OCI-LY7 (cell line): Measurements from ENCODE around the gene CYP4V2.

Source experiments
- EZH2phosphoT487 ChIP-seq: fragments of 200-600 bp; sonication (generic); IDR thresholded peaks from 2 replicates; pipeline ENCODE4 v1.6.1; 2018; ENCODE audit warnings: low read depth, borderline replicate concordance, mild to moderate bottlenecking, mixed run types, antibody characterized with exemption, low read length, moderate library complexity, mixed read lengths
- TF ChIP-seq, protein P1 (sequence below): fragments of 200-600 bp; sonication (generic); conservative IDR thresholded peaks from 2 replicates; pipeline ENCODE4 v1.5.1; 2014; ENCODE audit warnings: mild to moderate bottlenecking, antibody characterized with exemption, low read length, moderate library complexity, mixed read lengths

DNA sequence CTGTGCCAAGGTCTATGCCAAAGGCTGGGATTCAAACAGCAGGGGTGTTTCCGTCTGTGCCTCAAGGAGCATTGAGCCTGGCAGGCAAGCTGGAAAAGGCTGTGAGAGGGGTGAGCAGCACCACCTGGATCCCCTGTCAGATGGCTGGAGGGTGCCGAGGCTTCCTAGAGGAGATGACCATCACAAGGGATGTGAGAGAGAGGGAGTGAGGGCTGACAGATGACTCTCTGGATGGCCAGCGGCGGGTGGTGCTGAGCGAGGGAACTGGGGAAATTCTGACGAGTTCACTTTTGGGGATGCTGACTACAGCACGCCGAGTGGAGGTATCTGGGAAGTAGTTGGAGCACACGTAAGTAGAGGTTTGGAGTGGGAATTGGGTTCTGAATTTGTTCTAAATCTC, 22.6 kb upstream of the CYP4V2 start:
- TF ChIP-seq, protein P1, sequence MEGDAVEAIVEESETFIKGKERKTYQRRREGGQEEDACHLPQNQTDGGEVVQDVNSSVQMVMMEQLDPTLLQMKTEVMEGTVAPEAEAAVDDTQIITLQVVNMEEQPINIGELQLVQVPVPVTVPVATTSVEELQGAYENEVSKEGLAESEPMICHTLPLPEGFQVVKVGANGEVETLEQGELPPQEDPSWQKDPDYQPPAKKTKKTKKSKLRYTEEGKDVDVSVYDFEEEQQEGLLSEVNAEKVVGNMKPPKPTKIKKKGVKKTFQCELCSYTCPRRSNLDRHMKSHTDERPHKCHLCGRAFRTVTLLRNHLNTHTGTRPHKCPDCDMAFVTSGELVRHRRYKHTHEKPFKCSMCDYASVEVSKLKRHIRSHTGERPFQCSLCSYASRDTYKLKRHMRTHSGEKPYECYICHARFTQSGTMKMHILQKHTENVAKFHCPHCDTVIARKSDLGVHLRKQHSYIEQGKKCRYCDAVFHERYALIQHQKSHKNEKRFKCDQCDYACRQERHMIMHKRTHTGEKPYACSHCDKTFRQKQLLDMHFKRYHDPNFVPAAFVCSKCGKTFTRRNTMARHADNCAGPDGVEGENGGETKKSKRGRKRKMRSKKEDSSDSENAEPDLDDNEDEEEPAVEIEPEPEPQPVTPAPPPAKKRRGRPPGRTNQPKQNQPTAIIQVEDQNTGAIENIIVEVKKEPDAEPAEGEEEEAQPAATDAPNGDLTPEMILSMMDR: no peak
- TF ChIP-seq EZH2phosphoT487: no peak
